Mesothelial cell of epicardium (in vitro differentiated cells): ENCODE results near the gene ZNF575. TPM values are rescaled to one million over a fixed set of nuclear protein-coding genes. Genes with fewer than 3 reads are reported as not detected.
"Not testable (repeated sequence)": the region's sequence is repeated elsewhere in the genome, so short reads cannot be mapped to it uniquely, and the experiment has no call there.

Experiments
- DNase-seq, 2 experiments: peaks; one replicate each; pipeline ENCODE4 v3.0.0; 2021; ENCODE audit warnings: low spot score in 2 of 2; ENCODE audit not compliant: unreplicated experiment in 2 of 2
- H3K27ac Mint-ChIP-seq: 2 replicates; pipeline ENCODE4 v1.8.0; 2021; ENCODE audit warnings: mixed read lengths
- H3K27me3 Mint-ChIP-seq: 2 replicates; pipeline ENCODE4 v1.8.0; 2021; ENCODE audit warnings: low read depth, mixed read lengths
- H3K36me3 Mint-ChIP-seq: 2 replicates; pipeline ENCODE4 v1.8.0; 2021; ENCODE audit warnings: mixed read lengths
- H3K4me1 Mint-ChIP-seq: 2 replicates; pipeline ENCODE4 v1.8.0; 2021; ENCODE audit warnings: mixed read lengths
- H3K4me3 Mint-ChIP-seq: 2 replicates; pipeline ENCODE4 v1.8.0; 2021; ENCODE audit warnings: mild to moderate bottlenecking, moderate library complexity, mixed read lengths
- H3K9me3 Mint-ChIP-seq: 2 replicates; pipeline ENCODE4 v1.8.0; 2021; ENCODE audit warnings: mixed read lengths
- total RNA-seq: library from RNA; stranded (reverse); gene quantifications from 3 replicates; pipeline ENCODE4 v1.2.1, GENCODE V29; 2021
- TF ChIP-seq, protein P1 (sequence below): fragments of 200-600 bp; sonication (generic); IDR thresholded peaks from one replicate; pipeline ENCODE4 v1.5.0; 2021; ENCODE audit warnings: antibody characterized with exemption; ENCODE audit not compliant: unreplicated experiment

Gene ZNF575
- total RNA-seq, 1 donor from 2014 or later, result 2.3 TPM

DNA sequence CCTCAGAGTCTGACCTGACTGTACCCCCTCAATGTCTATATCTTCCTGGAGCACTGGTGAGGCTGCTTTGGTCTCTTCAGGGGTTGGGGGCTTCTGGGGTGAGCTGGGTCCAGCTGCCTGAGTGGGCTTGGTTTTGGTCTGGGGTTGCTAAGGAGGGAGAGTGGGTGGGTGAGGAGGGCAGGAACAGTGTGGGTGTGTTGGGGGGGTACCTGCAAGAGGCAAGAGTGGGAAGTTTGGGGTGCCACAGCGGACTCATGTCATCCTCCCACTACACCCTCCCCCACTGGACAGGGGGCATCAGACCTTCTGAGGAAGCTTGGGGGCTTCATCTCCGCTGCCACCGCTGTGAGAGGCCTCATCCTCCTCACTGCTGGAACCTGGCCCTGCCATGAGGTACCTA, 13.6 kb downstream of the ZNF575 start:
- TF ChIP-seq, protein P1, sequence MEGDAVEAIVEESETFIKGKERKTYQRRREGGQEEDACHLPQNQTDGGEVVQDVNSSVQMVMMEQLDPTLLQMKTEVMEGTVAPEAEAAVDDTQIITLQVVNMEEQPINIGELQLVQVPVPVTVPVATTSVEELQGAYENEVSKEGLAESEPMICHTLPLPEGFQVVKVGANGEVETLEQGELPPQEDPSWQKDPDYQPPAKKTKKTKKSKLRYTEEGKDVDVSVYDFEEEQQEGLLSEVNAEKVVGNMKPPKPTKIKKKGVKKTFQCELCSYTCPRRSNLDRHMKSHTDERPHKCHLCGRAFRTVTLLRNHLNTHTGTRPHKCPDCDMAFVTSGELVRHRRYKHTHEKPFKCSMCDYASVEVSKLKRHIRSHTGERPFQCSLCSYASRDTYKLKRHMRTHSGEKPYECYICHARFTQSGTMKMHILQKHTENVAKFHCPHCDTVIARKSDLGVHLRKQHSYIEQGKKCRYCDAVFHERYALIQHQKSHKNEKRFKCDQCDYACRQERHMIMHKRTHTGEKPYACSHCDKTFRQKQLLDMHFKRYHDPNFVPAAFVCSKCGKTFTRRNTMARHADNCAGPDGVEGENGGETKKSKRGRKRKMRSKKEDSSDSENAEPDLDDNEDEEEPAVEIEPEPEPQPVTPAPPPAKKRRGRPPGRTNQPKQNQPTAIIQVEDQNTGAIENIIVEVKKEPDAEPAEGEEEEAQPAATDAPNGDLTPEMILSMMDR, result no peak
- Mint-ChIP-seq H3K9me3 (no peaks in the 10 kb centered on the region), H3K36me3 (peaks cover 42% of the 10 kb centered on the region), H3K4me1 (no peaks in the 10 kb centered on the region), H3K4me3 (no peak overlapping the region), H3K27ac (no peak overlapping the region), H3K27me3 (no peaks in the 10 kb centered on the region)
- DNase-seq, result no peak

DNA sequence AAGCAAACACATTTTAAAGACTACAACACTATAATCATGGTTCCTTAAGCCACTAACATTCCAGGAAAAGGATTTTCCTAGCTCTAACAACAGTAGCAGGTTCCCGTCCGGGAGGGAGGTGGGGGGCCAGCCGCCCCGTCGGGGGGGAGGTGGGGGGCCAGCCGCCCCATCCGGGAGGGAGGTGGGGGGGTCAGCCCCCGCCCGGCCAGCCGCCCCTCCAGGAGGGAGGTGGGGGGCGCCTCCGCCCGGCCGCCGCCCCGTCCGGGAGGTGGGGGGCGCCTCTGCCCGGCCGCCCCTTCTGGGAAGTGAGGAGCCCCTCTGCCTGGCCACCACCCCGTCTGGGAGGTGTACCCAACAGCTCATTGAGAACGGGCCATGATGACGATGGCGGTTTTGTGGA, 14.9 kb downstream of the ZNF575 start:
- DNase-seq, H3K27ac Mint-ChIP-seq, H3K9me3 Mint-ChIP-seq, H3K4me1 Mint-ChIP-seq, H3K4me3 Mint-ChIP-seq, H3K27me3 Mint-ChIP-seq: not testable (repeated sequence)
- peaks cover 38% of the 10 kb centered on the region for H3K36me3 Mint-ChIP-seq

DNA sequence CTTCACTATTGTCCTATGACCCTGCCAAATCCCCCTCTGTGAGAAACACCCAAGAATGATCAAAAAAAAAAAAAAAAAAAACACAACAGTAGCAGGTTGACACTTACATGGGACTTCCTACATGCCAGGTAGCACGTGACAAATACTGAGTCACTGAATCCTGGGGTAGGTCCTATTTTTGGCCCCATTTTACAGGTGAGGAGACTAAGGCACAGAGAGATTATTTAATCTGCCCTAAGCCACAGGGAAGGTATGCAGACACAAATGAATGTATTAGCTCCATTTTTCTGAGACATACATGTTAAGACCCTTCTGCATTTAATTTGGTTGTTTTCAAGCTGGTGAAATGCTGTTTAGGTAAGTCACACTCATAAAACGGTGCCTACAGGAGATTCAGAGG, 15.7 kb downstream of the ZNF575 start:
- peaks cover 30% of the 10 kb centered on the region for H3K36me3 Mint-ChIP-seq
- DNase-seq, result no peak
- TF ChIP-seq, protein P1, result no peak
- no peaks in the 10 kb centered on the region for H3K4me1 Mint-ChIP-seq
- H3K4me3 Mint-ChIP-seq, result no peak overlapping the region
- H3K27ac Mint-ChIP-seq, result no peak overlapping the region
- no peaks in the 10 kb centered on the region for H3K27me3 Mint-ChIP-seq
- H3K9me3 Mint-ChIP-seq, result no peaks in the 10 kb centered on the region

DNA sequence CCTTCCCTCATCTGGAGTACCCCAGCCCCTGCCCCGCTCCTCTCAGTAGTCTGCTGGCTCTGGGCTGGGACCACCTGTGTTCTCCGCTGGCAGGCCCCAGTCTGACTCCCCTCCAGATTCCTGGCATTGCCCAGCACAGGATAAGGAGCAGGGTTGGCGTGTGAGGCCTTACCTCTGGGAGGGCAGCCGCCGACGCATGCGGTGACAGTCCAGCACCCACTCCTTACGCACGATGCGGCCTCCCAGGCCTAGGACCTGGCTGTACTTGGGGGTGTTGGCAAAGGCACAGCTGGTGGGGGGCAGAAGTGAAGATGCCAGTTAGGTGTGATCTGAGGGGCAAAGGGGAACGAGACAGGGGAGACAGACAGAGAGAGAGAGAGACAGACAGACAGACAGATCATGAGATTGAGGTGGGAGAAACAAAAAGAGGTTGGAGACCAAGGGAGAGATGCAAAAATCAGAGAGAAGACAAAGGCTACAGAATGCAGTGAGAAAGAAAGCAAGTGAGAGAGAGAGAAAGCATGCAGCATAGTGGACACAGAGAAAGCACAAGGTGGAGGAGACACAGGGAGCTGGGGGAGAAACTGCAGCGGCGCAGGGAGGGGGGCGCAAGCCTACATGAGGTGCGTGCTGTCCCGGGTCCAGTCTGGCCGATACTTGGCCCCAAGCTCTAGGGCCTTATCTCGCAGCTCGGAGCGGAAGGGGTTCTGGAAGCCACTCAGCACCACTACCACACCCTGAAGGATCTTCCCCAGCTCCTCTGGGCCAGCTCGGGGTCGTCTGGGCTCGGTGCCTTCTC, 18.6 kb downstream of the ZNF575 start:
- Mint-ChIP-seq H3K27ac (no peak overlapping the region), H3K27me3 (no peaks in the 10 kb centered on the region), H3K9me3 (no peaks in the 10 kb centered on the region), H3K4me3 (no peak overlapping the region), H3K4me1 (no peaks in the 10 kb centered on the region), H3K36me3 (peaks cover 30% of the 10 kb centered on the region)
- DNase-seq, result no peak
- TF ChIP-seq, protein P1, result no peak

DNA sequence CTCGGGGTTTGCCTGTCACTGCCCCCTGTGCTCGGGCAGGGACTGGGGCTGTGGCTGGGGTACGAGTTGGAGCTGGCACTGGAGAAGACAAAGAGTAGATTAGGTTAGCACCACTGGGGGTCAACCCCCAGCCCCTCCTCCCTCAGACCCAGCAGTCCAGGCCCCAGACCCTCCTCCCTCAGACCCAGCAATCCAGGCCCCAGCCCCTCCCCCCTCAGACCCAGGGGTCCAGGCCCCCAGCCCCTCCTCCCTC, 19.1 kb downstream of the ZNF575 start:
- Mint-ChIP-seq H3K4me1 (no peaks in the 10 kb centered on the region), H3K36me3 (peaks cover 30% of the 10 kb centered on the region)

DNA sequence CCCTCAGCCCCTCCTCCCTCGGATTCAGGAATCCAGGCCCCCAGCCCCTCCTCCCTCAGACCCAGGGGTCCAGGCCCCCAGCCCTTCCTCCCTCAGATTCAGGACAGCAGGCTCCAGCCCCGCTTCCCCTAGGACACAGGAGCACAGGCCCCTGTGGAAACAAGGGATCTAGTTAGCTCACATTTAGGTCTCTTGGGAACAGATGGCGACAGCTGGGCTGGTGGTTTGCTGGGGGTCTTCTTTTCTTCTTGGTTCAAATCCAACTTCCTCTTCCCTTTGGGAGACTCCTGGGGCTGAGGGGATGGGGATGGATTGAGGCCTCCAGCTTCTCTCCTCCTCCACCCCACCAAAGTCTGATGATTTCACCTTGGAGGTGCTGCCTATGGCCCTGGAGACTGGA, 19.6 kb downstream of the ZNF575 start:
- no peak overlapping the region for H3K27ac Mint-ChIP-seq
- no peaks in the 10 kb centered on the region for H3K4me1 Mint-ChIP-seq
- TF ChIP-seq, protein P1, result no peak
- H3K4me3 Mint-ChIP-seq, result no peak overlapping the region
- no peaks in the 10 kb centered on the region for H3K27me3 Mint-ChIP-seq
- DNase-seq, result no peak
- peaks cover 33% of the 10 kb centered on the region for H3K36me3 Mint-ChIP-seq
- H3K9me3 Mint-ChIP-seq, result no peaks in the 10 kb centered on the region

More for the DNA sequence above, 19.1 kb downstream of the ZNF575 start:
- no peak for DNase-seq
- Mint-ChIP-seq H3K27me3 (no peaks in the 10 kb centered on the region), H3K4me3 (no peak overlapping the region), H3K27ac (no peak overlapping the region), H3K9me3 (no peaks in the 10 kb centered on the region)
- TF ChIP-seq, protein P1, result no peak
